IMR-90 (cell line): Measurements from ENCODE around the gene RERE. TPM values are rescaled to one million over a fixed set of nuclear protein-coding genes. Genes with fewer than 3 reads are reported as not detected.

Experiments
- ATAC-seq: fragments of 200-7000 bp; cut with Tn5 transposase; 2 replicates; pipeline ENCODE4 v1.9.1; 2020; ENCODE audit warnings: low read depth, mild to moderate bottlenecking, moderate library complexity
- BruUV-seq: library from RNA; stranded (reverse); fragments of 400-500 nt; replicated peaks from 2 replicates; lab custom pipeline; 2021; lab: Mats Ljungman, UMichigan
- CTCF ChIA-PET: fragments of 300-600 bp; formaldehyde crosslinking; extraction: SDS; loops from one replicate; lab custom pipeline; 2021; ENCODE audit warnings: antibody characterized with exemption; lab: Yijun Ruan, JAX
- POLR2A ChIA-PET: fragments of 300-600 bp; sonication (Branson Sonifier 250); formaldehyde crosslinking; loops from one replicate; lab custom pipeline; 2022; ENCODE audit warnings: antibody characterized with exemption; ENCODE audit not compliant: unreplicated experiment; lab: Charles Lee
- DNase-seq: peaks from one replicate; pipeline ENCODE4 v3.0.0; 2013
- H2AFZ ChIP-seq: replicated peaks from 2 replicates; pipeline ENCODE3; 2013; ENCODE audit warnings: low read length, mild to moderate bottlenecking; ENCODE audit not compliant: poor library complexity
- H2AK5ac ChIP-seq: 2 replicates; pipeline ENCODE4 v1.6.1; 2013; ENCODE audit warnings: low read depth, low read length, inconsistent platforms
- H2AK9ac ChIP-seq: replicated peaks from 2 replicates; pipeline ENCODE3; 2013; ENCODE audit warnings: mild to moderate bottlenecking, low read depth, low read length, moderate library complexity; ENCODE audit not compliant: poor library complexity
- H2BK120ac ChIP-seq: 2 replicates; pipeline ENCODE4 v1.6.1; 2013; ENCODE audit warnings: low read depth, low read length, inconsistent platforms
- H2BK15ac ChIP-seq: 3 replicates; pipeline ENCODE4 v1.6.1; 2013; ENCODE audit warnings: low read depth, low read length, inconsistent platforms
- H2BK20ac ChIP-seq: 2 replicates; pipeline ENCODE4 v1.6.1; 2013; ENCODE audit warnings: low read depth, mild to moderate bottlenecking, inconsistent platforms, low read length, moderate library complexity
- H2BK5ac ChIP-seq: 2 replicates; pipeline ENCODE4 v1.6.1; 2013; ENCODE audit warnings: mild to moderate bottlenecking, low read depth, low read length, inconsistent platforms; ENCODE audit not compliant: poor library complexity, severe bottlenecking
- H3K14ac ChIP-seq: replicated peaks from 2 replicates; pipeline ENCODE4 v1.6.1; 2013; ENCODE audit warnings: low read depth, low read length, inconsistent platforms
- H3K18ac ChIP-seq: 2 replicates; pipeline ENCODE4 v1.6.1; 2013; ENCODE audit warnings: low read depth, low read length, control low read depth
- H3K23ac ChIP-seq: 2 replicates; pipeline ENCODE4 v1.6.1; 2013; ENCODE audit warnings: low read depth, low read length, inconsistent platforms
- H3K27ac ChIP-seq: 2 replicates; pipeline ENCODE4 v1.5.1; 2013; ENCODE audit warnings: mild to moderate bottlenecking, control low read depth, low read length; ENCODE audit not compliant: insufficient read depth
- H3K27me3 ChIP-seq: 2 replicates; pipeline ENCODE4 v1.6.1; 2013; ENCODE audit warnings: low read length; ENCODE audit not compliant: control insufficient read depth, insufficient read depth
- H3K36me3 ChIP-seq: 2 replicates; pipeline ENCODE4 v1.6.1; 2013; ENCODE audit warnings: low read length, mixed read lengths; ENCODE audit not compliant: control insufficient read depth, insufficient read depth
- H3K4ac ChIP-seq: 2 replicates; pipeline ENCODE4 v1.6.1; 2013; ENCODE audit warnings: low read depth, low read length, inconsistent platforms
- H3K4me1 ChIP-seq: 2 replicates; pipeline ENCODE4 v1.6.1; 2013; ENCODE audit warnings: low read length, mixed read lengths; ENCODE audit not compliant: control insufficient read depth, insufficient read depth
- H3K4me2 ChIP-seq: 2 replicates; pipeline ENCODE4 v1.6.1; 2013; ENCODE audit warnings: low read depth, mild to moderate bottlenecking, control low read depth, low read length, moderate library complexity
- H3K4me3 ChIP-seq: 2 replicates; pipeline ENCODE4 v1.5.1; 2013; ENCODE audit warnings: low read depth, mild to moderate bottlenecking, control low read depth, low read length, moderate library complexity; ENCODE audit not compliant: insufficient read depth
- H3K56ac ChIP-seq: 2 replicates; pipeline ENCODE4 v1.6.1; 2013; ENCODE audit warnings: low read length, inconsistent platforms; ENCODE audit not compliant: insufficient read depth; ENCODE audit errors: extremely low read depth
- H3K79me1 ChIP-seq, 2 experiments: 2 replicates each; pipeline ENCODE4 v1.6.1; 2013; ENCODE audit warnings: low read length in 2 of 2, inconsistent platforms in 1 of 2, low read depth in 1 of 2
- H3K9ac ChIP-seq: 2 replicates; pipeline ENCODE4 v1.6.1; 2013; ENCODE audit warnings: low read depth, low read length, control low read depth
- H3K9me1 ChIP-seq: 2 replicates; pipeline ENCODE4 v1.6.1; 2013; ENCODE audit warnings: low read length, inconsistent platforms; ENCODE audit not compliant: insufficient read depth
- H3K9me3 ChIP-seq: 2 replicates; pipeline ENCODE4 v1.6.1; 2013; ENCODE audit warnings: low read length; ENCODE audit not compliant: control insufficient read depth, insufficient read depth
- H4K20me1 ChIP-seq: 2 replicates; pipeline ENCODE4 v1.6.1; 2013; ENCODE audit warnings: low read length, inconsistent platforms; ENCODE audit not compliant: insufficient read depth
- H4K5ac ChIP-seq: 2 replicates; pipeline ENCODE4 v1.6.1; 2013; ENCODE audit warnings: mild to moderate bottlenecking, low read depth, low read length, control low read depth
- H4K8ac ChIP-seq, 2 experiments: 2 replicates each; pipeline ENCODE4 v1.6.1; 2013; ENCODE audit warnings: low read depth in 2 of 2, low read length in 2 of 2, control low read depth in 1 of 2, inconsistent platforms in 1 of 2
- H4K91ac ChIP-seq: 2 replicates; pipeline ENCODE4 v1.6.1; 2013; ENCODE audit warnings: low read depth, low read length, inconsistent platforms; ENCODE audit not compliant: insufficient read depth
- BHLHE40 ChIP-seq: fragments of 150-350 bp; IDR thresholded peaks from 2 replicates; pipeline ENCODE4 v1.6.1; 2016; ENCODE audit warnings: mild to moderate bottlenecking, low read depth, low read length
- CEBPB ChIP-seq: IDR thresholded peaks from 2 replicates; pipeline ENCODE4 v1.6.1; 2012; ENCODE audit warnings: low read depth, low read length, improper control_type of control experiment
- MXI1 ChIP-seq: IDR thresholded peaks from 2 replicates; pipeline ENCODE4 v1.6.1; 2012; ENCODE audit warnings: low read depth, mild to moderate bottlenecking, low read length, moderate library complexity, borderline replicate concordance
- WGBS, 2 experiments: methylation state at CpG; one replicate each; pipeline versions ENCODE4 v1.1.5 to v1.1.7; 2013; ENCODE audit warnings: missing lambda C conversion rate in 2 of 2; ENCODE audit not compliant: insufficient read length in 1 of 2; ENCODE audit errors: extremely low coverage in 2 of 2; 5-methylcytosine and 5-hydroxymethylcytosine counted together
- dilution Hi-C: fragments of 300-500 bp; cut with HindIII; formaldehyde crosslinking; loops from one replicate; pipeline ENCODE4 v1.14.3; 2018; ENCODE audit warnings: low sequenced_read_pairs; ENCODE audit not compliant: unreplicated experiment
- in situ Hi-C: fragments of 300-500 bp; cut with MboI; formaldehyde crosslinking; loops from 3 replicates; pipeline ENCODE4 v1.14.3; 2019; ENCODE audit warnings: low sequenced_read_pairs, inconsistent platforms, mixed read lengths
- intact Hi-C: fragments of 100-400 bp; cut with micrococcal nuclease; formaldehyde crosslinking; loops from 2 replicates; pipeline ENCODE4 v1.10.0; 2022
- polyA plus RNA-seq, 3 experiments: library from polyadenylated mRNA; depleted of rRNA; stranded (reverse); fragments of >200 nt; gene quantifications; 2 replicates each; pipeline ENCODE4 v1.2.3, GENCODE V29; 2012; ENCODE audit warnings: low replicate concordance in 1 of 3
- total RNA-seq: library from RNA; depleted of rRNA; stranded (reverse); fragments of >200 nt; gene quantifications from 2 replicates; pipeline ENCODE4 v1.2.3, GENCODE V29; 2012
- TF ChIP-seq, protein P1 (sequence below): conservative IDR thresholded peaks from 2 replicates; pipeline ENCODE4 v1.5.1; 2012; ENCODE audit warnings: mild to moderate bottlenecking, low read depth, low read length, improper control_type of control experiment

The RERE gene
- total and polyA plus RNA-seq, 2 of the 4 experiments (the other 2 are of a cell fraction): 11.5 to 25.1 TPM

DNA sequence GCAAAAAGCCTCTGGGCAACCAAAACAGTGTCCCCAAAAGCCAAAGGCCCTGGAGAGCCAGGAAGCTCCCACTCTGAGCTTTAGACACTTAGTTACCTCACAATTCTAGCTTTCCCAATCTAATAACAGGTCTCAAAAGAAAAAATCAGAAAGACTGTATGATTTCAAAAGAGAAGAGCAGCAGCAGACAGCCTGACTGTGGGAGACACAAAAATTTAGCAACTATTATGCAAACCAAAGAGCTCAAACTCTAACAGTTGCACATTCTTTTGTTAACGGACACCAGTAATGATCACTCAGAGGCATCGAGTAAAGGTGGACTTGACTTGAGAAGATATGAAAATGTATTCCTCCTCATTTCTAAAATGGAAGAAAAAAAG, 339.5 kb downstream of the RERE start:
- Histone ChIP-seq H3K23ac (peak overlapping the region; percentile 10; the same call in 1 of the 2 replicates), H4K91ac (peak overlapping the region; percentile 57; the same call in 1 of the 2 replicates), H3K9ac (0 out of 2 replicates have a peak overlapping the region, but pooled peaks have one; percentile 46), H3K27me3 (no peaks in the 10 kb centered on the region), H2BK5ac (peak overlapping the region; percentile 59), H3K9me3 (no peaks in the 10 kb centered on the region), H3K14ac (no peak overlapping the region; the same call in 1 of the 2 replicates), H4K5ac (no peak overlapping the region), H2BK120ac (peak overlapping the region; percentile 21; the same call in 1 of the 2 replicates), H3K4me3 (no peak overlapping the region), H3K9me1 (peaks cover 14% of the 10 kb centered on the region), H3K27ac (peak overlapping the region; percentile 86; the same call in 1 of the 2 replicates), H2AFZ (no peak overlapping the region), H4K20me1 (peaks cover 22% of the 10 kb centered on the region; the same call in 1 of the 2 replicates), H2AK5ac (no peak overlapping the region), H3K4ac (peak overlapping the region; percentile 10; the same call in 1 of the 2 replicates), H3K18ac (no peak overlapping the region; the same call in none of the 2 replicates), H2AK9ac (no peak overlapping the region), H3K4me2 (peak overlapping the region; percentile 74), H2BK20ac (peak overlapping the region; percentile 7; the same call in 1 of the 2 replicates), H3K79me1 (peaks cover 14 to 59% of the 10 kb centered on the region in 2 experiments), H3K36me3 (no peaks in the 10 kb centered on the region), H3K56ac (0 out of 2 replicates have a peak overlapping the region, but pooled peaks have one; percentile 26), H4K8ac (0 out of 4 replicates have a peak overlapping the region, but pooled peaks of 1 of the 2 experiments have one; percentile 12), H3K4me1 (peaks cover 17% of the 10 kb centered on the region), H2BK15ac (no peak overlapping the region)
- peak; percentile 9; the same call in 1 of the 2 replicates for ATAC-seq
- dilution Hi-C loops: no loop called here
- no CpG with 5 or more reads among the region's 2 CpGs for WGBS, 2 experiments
- intact Hi-C loops: no loop called here
- DNase-seq: no peak
- POLR2A ChIA-PET: interaction anchor here (1.3 kb wide), 1 partner anchor 15 kb away, joined by 14 read pairs; no protein-coding TSS in a partner anchor
- no peak for TF ChIP-seq BHLHE40
- TF ChIP-seq CEBPB: peak; percentile 25; the same call in 1 of the 2 replicates
- no peak for TF ChIP-seq MXI1
- TF ChIP-seq, protein P1, sequence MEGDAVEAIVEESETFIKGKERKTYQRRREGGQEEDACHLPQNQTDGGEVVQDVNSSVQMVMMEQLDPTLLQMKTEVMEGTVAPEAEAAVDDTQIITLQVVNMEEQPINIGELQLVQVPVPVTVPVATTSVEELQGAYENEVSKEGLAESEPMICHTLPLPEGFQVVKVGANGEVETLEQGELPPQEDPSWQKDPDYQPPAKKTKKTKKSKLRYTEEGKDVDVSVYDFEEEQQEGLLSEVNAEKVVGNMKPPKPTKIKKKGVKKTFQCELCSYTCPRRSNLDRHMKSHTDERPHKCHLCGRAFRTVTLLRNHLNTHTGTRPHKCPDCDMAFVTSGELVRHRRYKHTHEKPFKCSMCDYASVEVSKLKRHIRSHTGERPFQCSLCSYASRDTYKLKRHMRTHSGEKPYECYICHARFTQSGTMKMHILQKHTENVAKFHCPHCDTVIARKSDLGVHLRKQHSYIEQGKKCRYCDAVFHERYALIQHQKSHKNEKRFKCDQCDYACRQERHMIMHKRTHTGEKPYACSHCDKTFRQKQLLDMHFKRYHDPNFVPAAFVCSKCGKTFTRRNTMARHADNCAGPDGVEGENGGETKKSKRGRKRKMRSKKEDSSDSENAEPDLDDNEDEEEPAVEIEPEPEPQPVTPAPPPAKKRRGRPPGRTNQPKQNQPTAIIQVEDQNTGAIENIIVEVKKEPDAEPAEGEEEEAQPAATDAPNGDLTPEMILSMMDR: no peak
- CTCF ChIA-PET: no interaction called here
- no TSS peak for BruUV-seq
- in situ Hi-C loops: no loop called here
